HEK293T (cell line): Measurements from ENCODE around the gene ITPKB.

Experiments used
- ELF4 ChIP-seq: fragments of 450-650 bp; IDR thresholded peaks from 2 replicates; pipeline ENCODE4 v1.6.1; 2017; ENCODE audit warnings: antibody characterized with exemption
- FOXA1 ChIP-seq: fragments of 450-650 bp; IDR thresholded peaks from 2 replicates; pipeline ENCODE4 v1.6.1; 2016; ENCODE audit warnings: mild to moderate bottlenecking
- FOXM1 ChIP-seq: fragments of 450-650 bp; IDR thresholded peaks from 2 replicates; pipeline ENCODE4 v1.6.1; 2017; ENCODE audit warnings: mild to moderate bottlenecking, borderline replicate concordance
- SUZ12 ChIP-seq: fragments of 450-650 bp; IDR thresholded peaks from 2 replicates; pipeline ENCODE4 v1.6.1; 2016; ENCODE audit warnings: mild to moderate bottlenecking
- TARDBP ChIP-seq: fragments of 450-650 bp; IDR thresholded peaks from 2 replicates; pipeline ENCODE4 v1.6.1; 2016

GRCh38 chr1:226649780-226650179, 89.3 kb downstream of the ITPKB start:
- TF ChIP-seq SUZ12 (no peak), ELF4 (no peak), TARDBP (no peak), FOXA1 (no peak), FOXM1 (no peak)
